K562 treated with DMSO at 1 percent for 48 hours (cell line): ENCODE results near the gene CXCR1. TPM values are rescaled to one million over a fixed set of nuclear protein-coding genes. Genes with fewer than 3 reads are reported as not detected.

Experiments
- total RNA-seq: library from RNA; unstranded; fragments of 300-600 nt; gene quantifications from 2 replicates; pipeline ENCODE4 v1.2.3, GENCODE V29; 2022; ENCODE audit warnings: low replicate concordance; ENCODE audit errors: extremely low read depth

The CXCR1 gene
- total RNA-seq = not detected in 2 replicates

GRCh38 chr2:218166791-218167190, at the start of gene CXCR1:
Gene CXCR1 (minus strand): TSS chr2:218166962. CDS start chr2:218165211, 1,751 bp downstream.

DNA sequence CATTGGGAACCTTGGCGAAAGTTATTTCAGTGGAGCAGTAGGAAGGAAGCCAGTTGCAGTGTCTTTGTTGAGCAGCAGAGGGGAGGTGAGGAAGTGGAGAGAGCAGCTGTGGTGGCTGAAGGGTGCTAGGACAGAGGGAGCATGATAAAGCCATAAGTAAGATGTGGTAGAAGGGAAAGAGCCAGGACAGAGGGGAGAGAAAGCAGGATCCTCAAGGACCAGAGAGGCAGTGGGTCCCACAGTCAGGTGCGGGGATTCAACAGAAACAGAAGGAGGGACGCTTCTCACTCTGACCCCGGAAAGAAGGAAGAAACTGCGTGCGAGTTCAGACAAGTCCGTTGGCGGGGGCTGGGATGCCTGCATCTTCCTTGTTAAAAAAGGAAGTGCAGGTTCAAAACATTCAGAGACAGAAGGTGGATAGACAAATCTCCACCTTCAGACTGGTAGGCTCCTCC, 41.1 kb downstream of the CXCR1 start, which contains the start of gene CXCR2:
CXCR2 (plus strand) TSS at position 403 of the 455 bp plus-strand sequence. CDS start 8,774 bp downstream, outside the sequence.

Other genes starting within 250 kb of the CXCR1 start
- not detected in 2 replicates for gene TNS1, start 164.0 kb downstream of the CXCR1 start, total RNA-seq
- gene RUFY4, start 97.7 kb downstream of the CXCR1 start, total RNA-seq = not detected in 2 replicates
- gene CXCR2, start 40.9 kb downstream of the CXCR1 start, total RNA-seq = not detected in 2 replicates
- not detected in 2 replicates for gene ARPC2, start 50.2 kb upstream of the CXCR1 start, total RNA-seq
- not detected in 2 replicates for gene GPBAR1, start 94.1 kb upstream of the CXCR1 start, total RNA-seq
- gene AAMP, start 103.2 kb upstream of the CXCR1 start, total RNA-seq = not detected in 2 replicates
- gene PNKD, start 103.6 kb upstream of the CXCR1 start, total RNA-seq = not detected in 2 replicates
- gene TMBIM1, start 125.5 kb upstream of the CXCR1 start, total RNA-seq = not detected in 2 replicates
- gene CATIP, start 189.9 kb upstream of the CXCR1 start, total RNA-seq = not detected in 2 replicates
- gene SLC11A1, start 215.3 kb upstream of the CXCR1 start, total RNA-seq = not detected in 2 replicates
- not detected in 2 replicates for gene CTDSP1, start 232.9 kb upstream of the CXCR1 start, total RNA-seq